Karpas-422 (cell line): ENCODE data around the gene SRGAP1. TPM values are rescaled to one million over a fixed set of nuclear protein-coding genes. Genes with fewer than 3 reads are reported as not detected.
A peak's percentile ranks its signal among the peaks of the same experiment; 100 is the strongest.
"Not testable (repeated sequence)": the region's sequence is repeated elsewhere in the genome, so short reads cannot be mapped to it uniquely, and the experiment has no call there.

Experiments used
- DNase-seq: peaks from one replicate; pipeline ENCODE4 v3.0.0-alpha.2; 2015
- H2AFZ ChIP-seq: fragments of 200-600 bp; sonication (generic); 2 replicates; pipeline ENCODE4 v1.6.1; 2014; ENCODE audit warnings: antibody characterized with exemption, low read length, mixed read lengths
- H3K27ac ChIP-seq: fragments of 200-600 bp; sonication (generic); 2 replicates; pipeline ENCODE4 v1.5.1; 2014; ENCODE audit warnings: mild to moderate bottlenecking, low read length, moderate library complexity
- H3K27me3 ChIP-seq: fragments of 200-600 bp; sonication (generic); 2 replicates; pipeline ENCODE4 v1.6.1; 2014; ENCODE audit warnings: low read length, mixed read lengths
- H3K36me3 ChIP-seq: fragments of 200-600 bp; sonication (generic); 2 replicates; pipeline ENCODE4 v1.6.1; 2014; ENCODE audit warnings: low read length, mixed read lengths; ENCODE audit not compliant: insufficient read depth
- H3K4me1 ChIP-seq: fragments of 200-600 bp; sonication (generic); 2 replicates; pipeline ENCODE4 v1.6.1; 2014; ENCODE audit warnings: mild to moderate bottlenecking, low read length, mixed read lengths
- H3K4me2 ChIP-seq: fragments of 200-600 bp; sonication (generic); 2 replicates; pipeline ENCODE4 v1.6.1; 2014; ENCODE audit warnings: low read length, low read depth, mild to moderate bottlenecking; ENCODE audit not compliant: poor library complexity, severe bottlenecking
- H3K4me3 ChIP-seq: fragments of 200-600 bp; sonication (generic); 2 replicates; pipeline ENCODE4 v1.5.1; 2014; ENCODE audit warnings: mild to moderate bottlenecking, antibody characterized with exemption, low read length, mixed read lengths
- H3K79me2 ChIP-seq: fragments of 200-600 bp; sonication (generic); 2 replicates; pipeline ENCODE4 v1.6.1; 2014; ENCODE audit warnings: mild to moderate bottlenecking, low read length, mixed read lengths
- H3K9ac ChIP-seq: fragments of 200-600 bp; sonication (generic); 2 replicates; pipeline ENCODE4 v1.6.0; 2014; ENCODE audit warnings: low read length
- H3K9me2 ChIP-seq: fragments of 200-600 bp; sonication (generic), shearing (Covaris generic); replicated peaks from 2 replicates; pipeline ENCODE4 v1.6.0; 2014; ENCODE audit warnings: mild to moderate bottlenecking, low read length, moderate library complexity; ENCODE audit not compliant: insufficient read depth
- H3K9me3 ChIP-seq: fragments of 300-700, 200-600 bp; sonication (generic); 2 replicates; pipeline ENCODE4 v1.6.1; 2014; ENCODE audit warnings: low read length, mixed read lengths
- H4K20me1 ChIP-seq: fragments of 200-600 bp; sonication (generic); 2 replicates; pipeline ENCODE4 v1.6.1; 2014; ENCODE audit warnings: mild to moderate bottlenecking, antibody characterized with exemption, low read length, low read depth; ENCODE audit not compliant: insufficient read depth
- total RNA-seq: library from RNA; depleted of rRNA; stranded (reverse); fragments of >200 nt; shearing (Covaris generic); gene quantifications from 2 replicates; pipeline ENCODE4 v1.2.3, GENCODE V29; 2014; ENCODE audit warnings: low replicate concordance

The SRGAP1 gene
- total RNA-seq, 1 experiment from 2014 or later: not detected

GRCh38 chr12:63841571-63841970 lies 2.9 kb upstream of the SRGAP1 start:
- Histone ChIP-seq H3K27me3 (no peaks in the 10 kb centered on the region), H2AFZ (no peak overlapping the region), H3K9me3 (no peaks in the 10 kb centered on the region), H3K9me2 (no peaks in the 10 kb centered on the region), H3K36me3 (no peaks in the 10 kb centered on the region), H3K9ac (no peak overlapping the region), H3K4me2 (no peak overlapping the region), H3K27ac (no peak overlapping the region), H4K20me1 (no peaks in the 10 kb centered on the region), H3K79me2 (no peaks in the 10 kb centered on the region), H3K4me1 (peaks cover 14% of the 10 kb centered on the region; the same call in 1 of the 2 replicates), H3K4me3 (no peak overlapping the region)
- no peak for DNase-seq

GRCh38 chr12:63842750-63843149 lies 1.8 kb upstream of the SRGAP1 start:
- not testable (repeated sequence) for H3K27ac ChIP-seq, H3K4me2 ChIP-seq, H4K20me1 ChIP-seq, DNase-seq, H3K79me2 ChIP-seq, H3K4me3 ChIP-seq, H3K9me2 ChIP-seq, H2AFZ ChIP-seq, H3K27me3 ChIP-seq, H3K36me3 ChIP-seq, H3K9ac ChIP-seq, H3K9me3 ChIP-seq
- H3K4me1 ChIP-seq: peaks cover 14% of the 10 kb centered on the region; the same call in 1 of the 2 replicates

- Histone ChIP-seq H3K9me2 (no peaks in the 10 kb centered on the region), H3K4me3 (peak overlapping the region; percentile 68), H3K9ac (peak overlapping the region; percentile 20; the same call in 1 of the 2 replicates), H3K9me3 (no peaks in the 10 kb centered on the region), H3K27ac (no peak overlapping the region), H3K36me3 (no peaks in the 10 kb centered on the region), H2AFZ (peak overlapping the region; percentile 78; the same call in 1 of the 2 replicates), H3K4me2 (peak overlapping the region; percentile 77), H3K4me1 (peaks cover 14% of the 10 kb centered on the region; the same call in 1 of the 2 replicates), H4K20me1 (no peaks in the 10 kb centered on the region), H3K79me2 (no peaks in the 10 kb centered on the region), H3K27me3 (no peaks in the 10 kb centered on the region)
- no peak for DNase-seq
These were observed 1.2 kb upstream of the SRGAP1 start for GRCh38 chr12:63843254-63843720.

GRCh38 chr12:63843721-63844390 lies 644 bp upstream of the SRGAP1 start:
- no peak overlapping the region for H3K27ac ChIP-seq
- DNase-seq: peak; percentile 93
- no peaks in the 10 kb centered on the region for H3K9me3 ChIP-seq
- H4K20me1 ChIP-seq: no peaks in the 10 kb centered on the region
- H3K36me3 ChIP-seq: no peaks in the 10 kb centered on the region
- H3K4me3 ChIP-seq: peak overlapping the region; percentile 68
- H3K27me3 ChIP-seq: no peaks in the 10 kb centered on the region
- peak overlapping the region; percentile 78 for H2AFZ ChIP-seq
- H3K9ac ChIP-seq: peak overlapping the region; percentile 52
- no peaks in the 10 kb centered on the region for H3K79me2 ChIP-seq
- peaks cover 14% of the 10 kb centered on the region; the same call in 1 of the 2 replicates for H3K4me1 ChIP-seq
- no peaks in the 10 kb centered on the region for H3K9me2 ChIP-seq
- peak overlapping the region; percentile 77 for H3K4me2 ChIP-seq

GRCh38 chr12:63845726-63846125 lies 1.2 kb downstream of the SRGAP1 start:
- no peak overlapping the region for H3K9ac ChIP-seq
- H3K79me2 ChIP-seq: no peaks in the 10 kb centered on the region
- H3K4me1 ChIP-seq: peaks cover 14% of the 10 kb centered on the region; the same call in 1 of the 2 replicates
- H3K9me3 ChIP-seq: no peaks in the 10 kb centered on the region
- no peaks in the 10 kb centered on the region for H3K27me3 ChIP-seq
- no peak overlapping the region for H3K4me2 ChIP-seq
- H2AFZ ChIP-seq: no peak overlapping the region
- no peaks in the 10 kb centered on the region for H3K36me3 ChIP-seq
- H3K4me3 ChIP-seq: no peak overlapping the region
- H3K9me2 ChIP-seq: no peaks in the 10 kb centered on the region
- DNase-seq: no peak
- H3K27ac ChIP-seq: no peak overlapping the region
- no peaks in the 10 kb centered on the region for H4K20me1 ChIP-seq

GRCh38 chr12:63846238-63846967 lies 1.9 kb downstream of the SRGAP1 start:
- Histone ChIP-seq H3K36me3 (no peaks in the 10 kb centered on the region), H3K27ac (no peak overlapping the region), H3K27me3 (no peaks in the 10 kb centered on the region), H3K9ac (no peak overlapping the region), H3K4me1 (peaks cover 14% of the 10 kb centered on the region; the same call in 1 of the 2 replicates), H2AFZ (no peak overlapping the region), H3K79me2 (no peaks in the 10 kb centered on the region), H3K9me3 (no peaks in the 10 kb centered on the region), H4K20me1 (no peaks in the 10 kb centered on the region), H3K4me3 (no peak overlapping the region), H3K9me2 (no peaks in the 10 kb centered on the region), H3K4me2 (no peak overlapping the region)
- DNase-seq: no peak

- no peak overlapping the region for H3K4me3 ChIP-seq
- H3K79me2 ChIP-seq: no peaks in the 10 kb centered on the region
- no peak overlapping the region for H2AFZ ChIP-seq
- H3K9me2 ChIP-seq: no peaks in the 10 kb centered on the region
- no peaks in the 10 kb centered on the region for H3K9me3 ChIP-seq
- H3K9ac ChIP-seq: no peak overlapping the region
- H3K4me1 ChIP-seq: peaks cover 10% of the 10 kb centered on the region; the same call in 1 of the 2 replicates
- no peak overlapping the region for H3K27ac ChIP-seq
- no peak for DNase-seq
- H3K36me3 ChIP-seq: no peaks in the 10 kb centered on the region
- no peaks in the 10 kb centered on the region for H3K27me3 ChIP-seq
- H4K20me1 ChIP-seq: no peaks in the 10 kb centered on the region
- H3K4me2 ChIP-seq: no peak overlapping the region
These were observed 4.0 kb downstream of the SRGAP1 start for GRCh38 chr12:63848450-63848849.

- Histone ChIP-seq H3K79me2 (no peaks in the 10 kb centered on the region), H4K20me1 (no peaks in the 10 kb centered on the region), H3K36me3 (no peaks in the 10 kb centered on the region), H3K27ac (no peak overlapping the region), H3K9ac (no peak overlapping the region), H3K4me1 (peaks cover 5% of the 10 kb centered on the region; the same call in 1 of the 2 replicates), H3K9me3 (no peaks in the 10 kb centered on the region), H3K9me2 (no peaks in the 10 kb centered on the region), H3K27me3 (no peaks in the 10 kb centered on the region), H3K4me2 (no peak overlapping the region), H3K4me3 (no peak overlapping the region), H2AFZ (no peak overlapping the region)
- DNase-seq: no peak
These were observed 4.7 kb downstream of the SRGAP1 start for GRCh38 chr12:63849106-63849620.
